Measurements from ENCODE around the gene RALGDS.

DNA sequence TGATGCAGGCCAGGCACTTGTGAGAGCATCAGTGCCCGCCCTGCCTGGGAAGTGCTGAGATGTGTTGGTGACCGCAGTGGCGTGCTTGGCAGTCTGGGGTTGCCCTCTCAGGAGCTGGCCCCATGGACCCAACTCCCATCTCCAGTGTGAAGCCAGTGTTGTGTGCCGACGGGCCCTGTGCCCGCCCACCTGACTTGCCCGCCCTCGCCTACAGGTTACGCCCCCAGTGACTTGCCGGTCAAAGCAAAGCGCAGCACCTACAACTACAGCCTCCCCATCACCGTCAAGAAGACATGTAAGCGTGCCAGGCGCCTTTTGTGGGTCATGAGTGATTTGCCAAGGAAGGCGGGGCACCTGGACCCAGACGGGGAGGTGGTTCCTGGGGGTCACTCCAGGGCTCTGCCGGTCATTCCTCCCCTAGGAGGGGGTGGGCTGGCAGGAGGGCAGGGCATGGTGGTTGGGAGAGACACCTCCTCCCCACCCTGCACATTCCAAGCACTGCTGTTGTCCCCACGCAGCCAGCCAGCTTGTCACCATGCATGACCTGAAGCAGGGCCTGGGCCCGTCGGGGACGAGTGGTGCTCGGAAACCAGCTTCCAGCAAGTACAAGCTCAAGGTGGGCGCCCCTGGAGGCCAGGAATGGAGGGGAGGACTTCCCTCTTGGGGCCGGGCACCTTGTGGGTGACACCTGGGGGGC lies 66.7 kb downstream of the RALGDS start:
- TF ChIP-seq, protein P1, sequence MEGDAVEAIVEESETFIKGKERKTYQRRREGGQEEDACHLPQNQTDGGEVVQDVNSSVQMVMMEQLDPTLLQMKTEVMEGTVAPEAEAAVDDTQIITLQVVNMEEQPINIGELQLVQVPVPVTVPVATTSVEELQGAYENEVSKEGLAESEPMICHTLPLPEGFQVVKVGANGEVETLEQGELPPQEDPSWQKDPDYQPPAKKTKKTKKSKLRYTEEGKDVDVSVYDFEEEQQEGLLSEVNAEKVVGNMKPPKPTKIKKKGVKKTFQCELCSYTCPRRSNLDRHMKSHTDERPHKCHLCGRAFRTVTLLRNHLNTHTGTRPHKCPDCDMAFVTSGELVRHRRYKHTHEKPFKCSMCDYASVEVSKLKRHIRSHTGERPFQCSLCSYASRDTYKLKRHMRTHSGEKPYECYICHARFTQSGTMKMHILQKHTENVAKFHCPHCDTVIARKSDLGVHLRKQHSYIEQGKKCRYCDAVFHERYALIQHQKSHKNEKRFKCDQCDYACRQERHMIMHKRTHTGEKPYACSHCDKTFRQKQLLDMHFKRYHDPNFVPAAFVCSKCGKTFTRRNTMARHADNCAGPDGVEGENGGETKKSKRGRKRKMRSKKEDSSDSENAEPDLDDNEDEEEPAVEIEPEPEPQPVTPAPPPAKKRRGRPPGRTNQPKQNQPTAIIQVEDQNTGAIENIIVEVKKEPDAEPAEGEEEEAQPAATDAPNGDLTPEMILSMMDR (IDR thresholded peaks at IDR 0.05) = no peak
- TF ChIP-seq POLR2A (IDR thresholded peaks at IDR 0.05) = no peak
